Stimulated activated CD8-positive, alpha-beta memory T cell treated with anti-CD3 and anti-CD28 coated beads, Interleukin-7, amount 100 ng/mL, for 1 hour (primary cell): ENCODE measurements around the gene EVI5.
A peak's percentile ranks its signal among the peaks of the same experiment; 100 is the strongest.

Experiments
- DNase-seq, 2 donors: peaks; one replicate each; pipeline ENCODE4 v3.0.0-alpha.2; 2020; ENCODE audit warnings: low read depth in 2 of 2

Gene EVI5

DNA sequence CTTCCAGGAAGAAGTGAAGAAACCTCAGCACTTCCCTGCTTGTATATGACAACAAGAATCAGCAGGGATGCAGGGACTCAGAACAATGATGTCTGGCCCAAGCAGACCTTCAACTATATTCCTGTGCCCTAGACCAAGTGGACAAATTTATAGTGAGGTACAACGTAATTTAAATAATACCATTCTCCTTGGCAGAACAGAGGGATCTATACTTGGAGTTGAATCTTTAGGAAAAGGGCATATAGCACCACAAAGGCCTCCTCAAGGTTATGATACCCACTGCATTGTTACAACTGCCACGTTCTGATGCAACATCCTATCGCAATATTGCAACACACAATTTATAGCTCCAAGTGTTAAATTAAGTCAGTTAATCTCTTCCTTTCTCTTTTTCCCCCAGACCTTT is 269.1 kb downstream of the EVI5 start:
- no peak for DNase-seq

GRCh38 chr1:92511541-92511940 is 273.4 kb downstream of the EVI5 start:
- no peak for DNase-seq

DNA sequence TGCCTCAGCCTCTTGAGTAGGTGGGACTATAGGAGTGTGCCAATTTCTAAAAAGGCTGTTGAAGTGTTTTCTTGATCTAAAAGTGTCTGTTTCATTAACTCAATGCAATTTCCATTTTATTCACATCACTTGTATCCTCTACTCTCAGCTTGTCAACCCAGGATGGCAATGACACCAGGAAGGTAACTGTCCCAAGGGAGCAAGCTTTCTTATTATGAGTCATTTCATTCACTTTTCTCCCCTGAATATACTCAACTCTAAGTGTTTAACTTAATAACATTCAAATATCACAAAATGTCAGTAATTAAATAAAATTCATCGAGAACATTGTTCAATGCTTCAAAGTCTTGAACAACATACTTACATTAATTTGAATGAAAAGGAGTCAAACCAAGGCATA is 275.3 kb downstream of the EVI5 start:
- no peak for DNase-seq

DNA sequence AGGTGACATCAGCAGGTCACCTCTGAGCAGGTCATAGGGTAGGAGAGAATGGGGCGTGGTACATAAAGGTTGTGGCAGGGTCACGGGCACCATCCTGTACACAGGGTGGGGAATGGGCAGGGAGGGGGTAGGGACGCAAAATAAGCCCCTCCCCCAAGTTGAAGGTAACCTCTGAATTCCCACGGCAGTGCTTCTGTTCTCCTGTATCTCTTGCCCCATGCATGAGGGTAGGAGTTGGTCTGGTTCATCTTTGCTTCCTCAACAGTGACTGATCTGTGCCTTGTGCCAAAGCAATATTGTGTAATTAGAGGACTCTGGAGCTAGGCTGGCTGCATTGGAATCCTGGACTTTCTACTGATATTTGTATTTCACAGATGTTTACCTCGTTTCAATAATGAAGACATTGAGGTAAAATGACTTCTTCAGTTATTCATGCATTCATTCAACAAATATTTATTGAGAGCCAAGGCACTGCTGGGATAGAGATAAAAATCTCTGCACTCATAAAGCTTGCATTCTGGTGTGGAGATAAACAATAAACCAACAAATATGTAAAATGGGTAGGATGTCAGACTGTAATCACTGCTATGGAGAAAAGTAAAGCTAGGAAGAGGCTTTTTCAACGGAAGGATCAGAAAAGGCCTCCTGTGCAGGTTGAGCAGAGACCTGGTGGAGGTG is 279.8 kb downstream of the EVI5 start:
- DNase-seq, result no peak

DNA sequence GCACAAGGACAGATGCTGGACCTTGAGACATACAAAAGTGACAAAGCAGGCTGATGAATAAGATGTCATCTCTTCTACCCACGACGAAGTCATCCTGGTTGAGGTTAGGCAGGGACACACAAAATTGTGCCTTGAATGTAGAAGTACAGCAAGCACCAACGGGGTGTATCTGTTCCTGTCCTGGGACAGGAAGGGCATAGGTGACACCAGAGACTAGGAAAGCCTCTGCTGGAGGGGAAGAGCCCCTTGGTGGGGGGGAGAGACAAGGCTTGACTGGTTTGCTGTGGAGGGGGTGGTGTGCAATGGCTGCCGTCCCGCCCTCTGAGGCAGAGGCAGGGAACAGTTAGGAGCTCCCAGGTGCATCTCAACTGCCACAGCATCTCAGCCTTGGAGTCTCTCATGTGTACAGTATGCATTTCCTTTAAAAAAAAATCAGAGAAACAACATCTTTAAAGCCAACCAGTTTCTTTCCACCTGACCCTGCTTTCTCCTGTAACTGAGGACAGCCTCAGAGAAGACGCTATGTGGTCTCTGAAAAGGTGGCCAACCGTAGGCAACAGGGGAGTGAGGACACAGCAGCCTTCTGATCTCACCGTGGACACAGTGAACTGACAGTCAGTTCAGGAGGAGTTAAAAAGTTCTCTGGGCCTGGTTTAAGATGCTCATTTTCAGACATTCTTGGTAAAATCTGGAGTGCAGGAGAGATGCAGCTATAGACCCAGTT is 280.5 kb downstream of the EVI5 start:
- DNase-seq, result no peak

DNA sequence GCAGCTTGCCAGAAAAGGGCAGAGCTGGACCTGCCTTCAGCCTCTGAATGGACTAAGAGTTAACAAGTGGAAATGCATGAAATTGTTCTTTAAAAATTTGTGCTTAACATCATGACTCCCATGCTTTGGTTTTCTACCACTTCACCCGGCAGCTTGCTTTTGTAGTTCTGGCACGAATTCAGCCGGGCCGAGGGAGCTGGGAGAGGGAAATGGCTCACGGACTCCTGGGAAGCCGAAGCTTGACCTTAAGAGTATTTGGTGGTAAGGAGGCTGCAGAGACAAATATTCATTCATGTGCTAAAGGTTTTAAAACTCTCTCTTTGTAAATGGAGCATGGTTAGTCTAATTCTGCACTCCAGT is 281.0 kb downstream of the EVI5 start:
- DNase-seq, result no peak

DNA sequence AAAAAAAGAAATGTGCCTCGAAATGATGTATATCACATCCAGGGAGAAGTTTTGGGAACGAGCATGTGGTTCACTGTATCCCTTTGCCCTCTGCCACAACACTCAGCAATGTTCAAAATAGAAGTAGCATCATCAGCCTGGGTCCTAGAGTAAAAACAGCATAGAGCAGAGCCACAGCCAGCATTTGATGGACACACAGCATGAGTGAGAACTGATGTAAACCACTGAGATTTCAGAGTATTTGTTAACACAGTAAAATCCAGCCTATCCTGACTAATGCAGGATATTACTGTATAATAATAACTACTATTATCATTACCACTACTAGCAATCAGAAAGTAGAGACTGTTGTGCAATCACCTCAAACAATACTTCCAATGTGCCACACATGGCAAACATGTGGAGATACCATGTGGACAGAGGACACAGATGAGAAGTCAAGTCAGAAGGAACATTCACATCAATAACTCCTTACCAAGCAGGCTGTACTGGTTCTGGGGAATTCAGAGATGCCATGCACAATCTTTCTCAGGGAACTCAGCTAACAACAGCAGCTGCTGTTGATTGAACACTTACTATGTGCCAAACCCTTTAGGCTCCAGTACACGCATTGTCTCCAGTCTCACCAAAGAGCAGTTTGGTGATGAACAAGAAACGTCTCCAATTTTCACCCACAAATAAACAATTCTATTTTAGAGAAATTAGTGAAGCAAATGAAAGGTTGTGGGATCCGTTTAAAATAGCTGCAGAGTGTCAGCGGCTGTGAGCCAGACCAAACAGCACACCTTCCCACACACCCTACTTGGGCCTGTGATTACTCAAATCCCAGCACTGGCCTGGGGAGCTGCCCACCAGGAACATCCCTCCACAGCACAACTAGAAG is 281.6 kb downstream of the EVI5 start:
- DNase-seq, result no peak

DNA sequence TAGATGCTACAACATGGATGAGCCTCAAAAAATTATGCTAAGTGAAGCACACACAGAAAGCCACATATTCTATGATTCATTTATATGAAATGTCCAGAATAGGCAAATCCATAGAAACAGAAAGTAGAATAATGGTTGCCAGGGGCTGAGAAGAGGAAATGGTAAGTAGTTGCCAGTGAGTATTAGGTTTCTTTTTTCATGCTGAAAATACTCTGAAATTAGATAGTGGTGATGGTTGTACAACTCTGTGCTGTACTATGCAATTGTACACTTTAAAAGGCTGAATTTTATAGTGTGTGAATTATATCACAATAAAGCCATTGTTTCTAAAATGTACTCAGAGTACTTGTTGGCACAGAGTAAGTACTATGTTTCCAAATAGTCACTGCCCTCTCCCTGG is 282.7 kb downstream of the EVI5 start:
- no peak for DNase-seq

GRCh38 chr1:92500552-92500951 is 284.4 kb downstream of the EVI5 start:
- DNase-seq, result no peak

GRCh38 chr1:92495392-92496063 is 289.4 kb downstream of the EVI5 start:
- DNase-seq, result no peak

DNA sequence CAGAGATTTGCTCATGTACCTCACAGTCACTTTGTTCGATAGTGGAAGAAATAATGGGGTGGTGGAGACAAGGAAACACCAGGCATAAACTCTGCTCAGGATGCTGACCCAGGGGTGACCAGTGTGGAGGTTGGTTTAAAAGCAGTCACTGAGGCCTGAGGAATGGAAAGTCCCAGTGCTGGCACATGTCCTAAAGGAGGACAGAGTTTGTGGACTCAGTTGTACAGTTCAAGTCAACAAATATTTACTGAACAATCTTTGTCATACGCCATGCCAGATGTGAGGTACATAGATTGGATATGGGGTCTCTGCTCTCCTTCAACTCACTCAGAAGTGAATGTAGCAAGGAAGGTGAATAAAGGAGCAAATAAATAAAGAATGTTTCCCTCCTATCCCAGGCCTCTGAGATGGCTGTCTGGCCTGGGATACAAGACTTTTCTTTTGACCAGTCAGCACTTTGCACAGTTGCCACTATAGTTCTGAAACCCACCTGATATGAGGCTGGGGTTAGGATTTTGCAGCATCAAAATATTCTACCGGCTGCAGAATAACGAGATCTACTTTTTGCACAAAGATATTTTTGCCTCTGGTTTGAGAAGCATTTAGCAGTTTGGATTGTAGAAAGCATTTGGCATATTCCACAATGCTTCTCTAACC is 290.3 kb downstream of the EVI5 start:
- DNase-seq, result no peak

DNA sequence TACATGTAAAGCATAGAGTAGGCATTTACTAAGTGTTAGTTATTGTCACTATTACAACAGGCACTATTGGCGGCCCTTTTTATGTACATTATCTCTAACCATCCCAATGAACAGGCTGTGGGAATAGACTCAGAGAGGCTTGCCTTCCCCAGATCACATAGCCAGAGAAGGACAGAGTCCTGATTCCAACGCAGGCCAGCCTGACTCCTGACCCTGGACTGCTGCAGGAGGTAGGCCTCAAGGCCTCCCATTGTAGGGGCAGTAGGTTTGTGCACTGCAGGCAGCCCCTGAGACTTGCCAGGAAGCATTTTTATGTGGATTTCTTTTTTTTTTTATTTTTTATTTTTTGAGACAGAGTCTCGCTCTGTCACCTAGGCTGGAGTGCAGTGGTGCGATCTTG is 291.8 kb downstream of the EVI5 start:
- no peak for DNase-seq

DNA sequence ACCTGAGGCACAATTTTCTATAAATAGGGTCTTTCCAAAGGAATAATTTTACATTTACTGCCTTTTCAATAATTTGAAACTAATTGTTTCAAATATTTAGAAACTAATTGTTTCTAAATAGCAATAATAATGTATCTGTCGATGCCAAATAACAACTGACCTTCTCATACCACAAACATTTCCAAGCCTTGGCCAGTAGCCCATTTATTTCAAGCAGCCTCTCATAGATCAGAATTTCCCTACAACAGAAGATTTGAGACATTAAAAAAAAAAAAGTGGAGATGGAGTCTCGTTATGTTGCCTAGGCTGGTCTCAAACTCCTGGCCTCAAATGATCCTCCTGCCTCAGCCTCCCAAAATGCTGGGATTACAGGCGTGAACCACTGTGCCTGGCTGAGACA is 296.1 kb downstream of the EVI5 start:
- no peak for DNase-seq

- no peak for DNase-seq
These were observed 296.5 kb downstream of the EVI5 start for GRCh38 chr1:92488416-92488815.

DNA sequence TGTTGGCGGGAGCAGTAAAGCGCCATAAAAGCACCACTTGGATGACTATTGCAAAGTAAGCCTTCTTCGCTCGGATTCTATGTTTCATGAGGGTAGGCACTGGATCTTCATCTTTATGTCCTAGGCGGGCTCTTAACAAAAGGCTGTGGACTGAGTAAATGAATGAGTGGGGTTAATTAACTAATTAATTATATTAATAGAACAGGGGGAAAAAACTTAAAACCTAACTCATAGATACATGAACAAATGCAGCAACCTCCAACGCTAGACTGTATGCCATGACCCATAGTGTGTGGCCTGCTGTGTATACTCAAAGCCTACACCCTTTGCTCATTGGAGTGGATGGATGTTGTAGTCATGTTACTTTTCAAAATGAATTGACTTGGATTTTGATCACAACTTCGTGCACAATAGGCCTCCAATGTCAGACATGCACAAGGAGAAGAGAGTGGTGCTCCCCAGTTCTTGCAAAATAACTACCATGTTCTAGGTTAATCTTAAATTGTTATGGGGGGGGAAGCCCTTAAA is 297.8 kb downstream of the EVI5 start:
- DNase-seq, result no peak

DNA sequence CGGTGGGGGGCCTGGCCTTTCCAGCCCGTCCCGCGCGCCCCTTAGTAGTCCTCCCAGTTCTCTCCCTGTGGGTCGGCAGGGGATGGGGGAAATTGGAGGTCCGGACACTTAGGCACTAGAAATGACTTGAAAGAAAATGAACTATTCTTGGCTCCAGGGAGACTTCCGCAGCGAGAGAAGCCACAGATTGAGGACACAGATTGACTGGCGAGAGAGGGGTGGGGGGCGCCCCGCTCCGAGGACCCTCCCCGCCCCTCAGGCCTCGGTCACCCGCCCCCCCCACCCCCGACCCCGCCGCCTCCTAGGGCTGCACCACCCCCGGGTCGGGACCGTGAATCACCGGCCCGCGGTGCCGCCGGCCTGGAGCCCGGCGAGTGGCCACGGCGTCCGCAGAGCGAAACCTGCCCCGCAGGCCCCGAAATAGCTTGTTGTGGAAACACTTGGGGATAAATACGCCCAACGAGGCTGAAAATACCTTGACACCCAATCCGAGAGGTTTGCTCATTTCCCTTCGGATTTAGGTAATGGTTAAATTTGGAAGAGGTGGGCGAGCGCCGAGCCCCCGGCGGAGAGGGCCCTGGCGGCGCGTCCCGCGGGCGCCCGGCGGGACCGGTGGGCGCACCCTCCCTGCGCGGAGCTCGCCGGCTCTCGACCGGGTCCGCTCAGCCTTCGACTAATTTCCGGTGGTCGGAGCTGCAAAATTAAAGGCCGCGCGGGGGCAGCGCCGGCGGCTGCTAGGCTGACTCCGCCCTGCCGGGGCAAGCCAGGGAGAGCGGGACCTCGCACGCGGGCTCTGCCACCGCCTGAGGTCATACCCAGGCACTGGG is 298.4 kb downstream of the EVI5 start, which contains the start of gene GFI1:
TSS of gene GFI1 (minus strand) at position 675 of the 827 bp plus-strand sequence. CDS start 3,438 bp downstream, outside the sequence.
- peak in 1 of 2 donors; percentile 26 for DNase-seq

DNA sequence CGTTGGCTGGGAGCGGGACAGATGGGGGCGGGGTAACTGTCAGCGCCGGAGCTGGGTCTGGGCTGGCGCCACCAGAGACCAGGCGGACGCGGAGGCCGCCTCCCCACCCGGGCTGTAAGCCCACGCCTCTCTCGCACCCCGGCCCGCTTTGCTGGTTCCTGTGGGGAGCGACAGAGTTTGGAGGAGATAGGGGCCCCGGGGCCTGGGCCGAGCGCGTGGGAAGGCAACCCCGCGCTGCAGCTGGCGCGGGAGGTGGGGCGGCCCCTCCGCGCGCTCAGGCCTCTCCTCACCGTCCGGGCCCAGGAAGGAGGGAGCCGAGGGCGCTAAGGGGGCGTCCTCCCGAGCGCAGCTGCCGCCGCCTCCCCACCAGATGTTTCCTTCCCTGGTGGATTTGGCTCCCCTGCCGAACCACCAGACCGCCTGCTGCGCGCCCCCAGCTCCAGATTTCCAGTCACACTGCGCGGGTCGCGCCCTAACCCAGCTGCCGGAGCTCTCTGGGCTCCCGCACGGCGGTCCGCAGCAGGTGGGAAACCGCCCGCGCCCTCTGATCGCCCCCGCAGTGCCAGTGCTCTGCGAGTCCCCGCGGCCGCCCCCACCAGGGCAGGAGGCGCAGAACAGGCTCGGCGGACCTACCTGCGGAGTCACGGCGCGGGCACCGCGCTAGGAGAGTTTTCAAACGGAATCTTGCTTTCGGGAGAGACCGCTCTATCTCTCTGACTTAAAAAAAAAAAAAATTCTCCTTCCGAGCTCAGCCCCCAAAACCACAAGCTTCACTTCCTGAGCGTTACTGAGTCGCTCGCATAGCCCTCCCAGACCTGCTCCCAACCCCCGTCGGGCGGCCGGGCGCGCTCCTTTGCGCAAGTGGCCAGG is 299.3 kb downstream of the EVI5 start:
- DNase-seq, result peak; percentile 59 to 61

DNA sequence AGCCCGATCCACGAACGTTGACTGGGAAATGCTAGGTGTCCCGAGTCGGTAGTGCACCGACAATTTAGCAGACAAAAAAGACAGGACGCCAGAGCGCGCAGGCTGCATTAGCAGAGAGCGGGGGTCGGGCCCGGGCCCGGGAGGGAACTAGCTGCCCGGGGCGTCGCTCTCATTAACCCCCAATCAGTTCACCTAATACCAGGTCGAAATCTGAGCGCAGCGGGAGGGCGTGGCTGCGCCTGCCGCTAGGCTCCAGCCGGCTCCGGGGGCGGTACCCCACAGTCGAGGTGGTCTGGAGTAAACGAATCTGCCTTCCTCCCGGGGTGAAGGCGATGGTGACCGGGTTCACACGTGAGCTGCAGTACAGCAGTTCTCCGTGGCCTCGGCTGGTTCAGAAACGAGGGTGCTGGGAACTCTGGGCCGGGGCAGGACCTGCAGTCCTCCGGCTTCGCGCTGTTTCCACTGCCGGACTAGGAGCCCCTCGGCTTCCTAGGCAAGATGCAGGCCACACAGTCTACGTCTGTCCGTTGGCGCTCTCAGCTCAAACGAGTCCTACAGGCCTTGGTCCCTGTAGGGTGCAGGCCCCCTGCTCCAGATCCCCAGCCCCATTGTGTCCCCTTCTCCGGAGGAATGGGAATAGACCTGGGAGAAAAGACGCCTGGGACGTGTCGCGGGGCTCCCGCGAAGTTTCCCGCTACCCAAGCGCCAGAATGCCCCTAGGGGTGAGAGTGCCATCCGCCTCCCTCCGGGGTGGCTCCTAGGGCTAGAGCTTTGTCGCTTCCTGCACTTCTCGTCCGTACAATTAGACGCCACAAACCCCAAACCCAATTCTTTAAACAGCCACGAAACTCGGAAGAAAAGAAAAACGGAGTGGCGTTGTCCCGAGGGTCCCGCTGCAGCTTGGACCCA is 300.2 kb downstream of the EVI5 start:
- peak; percentile 28 to 46 for DNase-seq
